ENCODE results near the gene ATP1B1. TPM values are rescaled to one million over a fixed set of nuclear protein-coding genes. Genes with fewer than 3 reads are reported as not detected.

The ATP1B1 gene
- total RNA-seq (1 to 10 TPM; 3.5 to 7.1 TPM), total RNA-seq (18.3 to 25.1 reads per million in 2 donors)

DNA sequence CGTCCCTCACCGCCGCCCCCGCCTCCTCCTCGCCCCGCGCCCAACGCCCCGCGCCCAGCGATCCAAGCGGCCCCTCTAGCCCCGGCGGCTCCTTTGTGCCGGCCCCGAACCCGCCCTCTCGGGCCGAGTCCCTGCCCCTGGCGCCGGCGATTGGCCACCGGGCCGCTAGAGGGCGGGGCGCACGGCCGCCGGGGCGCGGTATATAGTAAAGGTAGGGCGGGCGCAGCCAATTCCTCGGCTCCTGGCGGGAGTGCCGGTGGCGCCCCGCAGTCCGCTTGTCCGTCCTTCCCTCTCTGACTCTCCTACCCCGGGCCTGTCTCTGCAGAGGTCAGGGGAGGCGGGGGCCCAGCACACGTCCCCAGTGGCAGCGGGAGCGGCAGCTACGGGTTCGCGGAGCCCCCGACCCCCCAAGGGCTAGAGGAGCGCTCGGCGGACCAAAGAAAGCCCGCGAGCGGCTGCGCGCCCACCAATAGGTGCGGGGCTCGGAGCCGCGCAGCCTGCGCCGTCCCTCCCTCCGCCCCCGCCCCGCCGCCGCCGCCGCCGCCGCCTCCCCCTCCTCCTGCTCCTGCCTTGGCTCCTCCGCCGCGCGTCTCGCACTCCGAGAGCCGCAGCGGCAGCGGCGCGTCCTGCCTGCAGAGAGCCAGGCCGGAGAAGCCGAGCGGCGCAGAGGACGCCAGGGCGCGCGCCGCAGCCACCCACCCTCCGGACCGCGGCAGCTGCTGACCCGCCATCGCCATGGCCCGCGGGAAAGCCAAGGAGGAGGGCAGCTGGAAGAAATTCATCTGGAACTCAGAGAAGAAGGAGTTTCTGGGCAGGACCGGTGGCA is at the start of gene ATP1B1:
Gene ATP1B1 (plus strand): TSS at position 596 of the 826 bp plus-strand sequence. CDS start 140 bp downstream, at position 736.
- ATAC-seq (peak; percentile 94), DNase-seq (peak; percentile 77 to 81 (median 79))
- Mint-ChIP-seq H3K4me3 (peak within 1 kb of the TSS; percentile 95), H3K4me1 (peaks cover 30% of the 10 kb centered on the region), H3K36me3 (ENCODE audit: low read depth) (peaks cover 4% of the 10 kb centered on the region), H3K27ac (peak within 1 kb of the TSS; percentile 77), H3K27me3 (peaks cover 16% of the 10 kb centered on the region)
- H3K9me3 ChIP-seq (ENCODE audit: control insufficient read depth, low read length, poor library complexity, severe bottlenecking) = no peaks in the 10 kb centered on the region

DNA sequence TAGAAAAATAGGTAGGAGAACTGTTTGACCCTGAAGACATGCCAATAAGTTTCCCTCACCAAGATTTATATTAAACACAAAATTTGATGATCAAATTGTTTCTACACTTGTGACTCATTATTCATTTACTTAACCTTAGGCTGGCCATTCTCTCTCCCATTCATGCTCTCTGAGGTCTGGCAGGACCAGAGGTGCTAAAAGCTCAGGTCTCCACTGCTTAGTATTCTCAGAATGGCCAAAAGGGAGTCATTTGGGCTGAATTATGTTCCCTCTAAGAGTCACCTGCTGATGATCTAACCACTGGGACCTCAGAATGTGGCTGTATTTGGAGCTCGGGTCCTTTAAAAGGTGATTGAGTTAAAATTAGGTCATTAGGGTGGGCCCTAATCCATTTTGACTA is 47.1 kb upstream of the ATP1B1 start:
- Mint-ChIP-seq H3K36me3 (ENCODE audit: low read depth) (peaks cover 2% of the 10 kb centered on the region), H3K4me3 (no peak overlapping the region), H3K27ac (no peak overlapping the region), H3K27me3 (peaks cover 11% of the 10 kb centered on the region), H3K4me1 (peaks cover 4% of the 10 kb centered on the region)
- no peaks in the 10 kb centered on the region for H3K9me3 ChIP-seq (ENCODE audit: control insufficient read depth, low read length, poor library complexity, severe bottlenecking)
- no peak for DNase-seq
- ATAC-seq = no peak

DNA sequence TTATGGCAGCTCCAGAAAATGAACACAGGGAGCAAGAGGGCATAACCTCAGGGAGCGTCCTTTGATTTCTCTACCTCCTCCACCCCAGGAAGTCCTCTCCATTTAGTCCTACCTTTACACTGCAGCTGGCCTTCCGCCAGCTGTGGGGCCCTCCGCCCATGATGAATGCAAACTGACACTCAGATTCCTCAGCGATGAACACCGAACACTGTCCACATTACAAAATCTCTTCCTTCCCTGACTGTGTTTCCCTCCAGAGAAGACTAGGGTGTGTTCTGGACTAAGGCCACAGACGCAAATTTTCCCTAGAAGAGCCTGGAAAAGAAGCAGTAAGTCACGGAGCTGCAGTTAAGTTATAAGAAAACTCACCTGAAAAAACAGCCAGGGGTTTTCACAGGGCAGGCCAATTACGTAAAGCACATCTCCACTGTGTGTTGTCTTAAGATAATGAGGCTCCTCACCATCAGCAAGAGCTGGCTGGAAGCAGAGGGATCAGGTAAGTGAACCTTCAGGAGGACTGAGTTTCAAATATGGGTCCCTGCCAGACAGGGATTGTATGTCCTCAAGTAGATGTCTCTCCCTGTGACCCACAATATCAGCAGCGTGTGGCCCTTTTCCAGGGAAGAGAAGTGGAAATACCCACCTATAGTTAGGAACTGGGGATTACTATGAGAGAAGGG is 46.3 kb upstream of the ATP1B1 start:
- Mint-ChIP-seq H3K27me3 (peaks cover 11% of the 10 kb centered on the region), H3K36me3 (ENCODE audit: low read depth) (peaks cover 2% of the 10 kb centered on the region), H3K27ac (no peak overlapping the region), H3K4me3 (no peak overlapping the region), H3K4me1 (peaks cover 4% of the 10 kb centered on the region)
- H3K9me3 ChIP-seq (ENCODE audit: control insufficient read depth, low read length, poor library complexity, severe bottlenecking) = no peaks in the 10 kb centered on the region
- DNase-seq (no peak), ATAC-seq (no peak)

DNA sequence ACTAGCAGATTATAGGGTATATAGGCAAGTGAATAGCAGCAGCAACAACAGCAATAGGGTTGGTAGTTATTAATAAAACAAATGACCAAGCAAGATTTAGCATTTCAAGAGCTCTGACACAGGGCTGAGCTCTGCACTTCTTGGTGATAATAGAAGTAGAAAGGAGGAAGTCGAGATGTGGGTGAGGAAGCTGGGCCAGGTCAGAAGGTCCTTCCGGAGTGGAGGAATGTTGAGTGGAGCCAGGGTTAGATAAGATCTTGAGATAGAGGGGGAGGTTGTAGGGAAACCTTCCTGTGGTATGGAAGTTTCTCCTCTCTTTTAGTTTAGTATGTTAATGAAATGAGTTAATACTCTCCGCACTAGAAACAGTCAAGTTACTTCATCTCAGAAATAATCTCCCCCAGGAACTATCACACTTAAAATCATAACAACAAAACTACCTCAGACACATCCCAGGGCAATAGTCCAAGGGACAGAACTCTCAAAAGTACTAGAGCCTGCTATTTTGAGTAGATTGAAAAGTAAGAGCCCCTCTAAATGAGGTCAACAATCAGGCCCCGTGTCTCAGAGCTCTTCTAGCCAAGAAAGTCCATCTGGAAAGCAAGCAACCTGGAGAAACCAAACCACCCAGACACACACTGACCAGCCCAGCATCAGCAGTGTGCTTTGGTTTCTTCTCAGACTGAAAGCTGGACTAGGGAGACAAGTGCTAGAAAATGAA is 45.4 kb upstream of the ATP1B1 start:
- no peak for ATAC-seq
- Mint-ChIP-seq H3K27me3 (peaks cover 5% of the 10 kb centered on the region), H3K4me3 (no peak overlapping the region), H3K36me3 (ENCODE audit: low read depth) (peaks cover 2% of the 10 kb centered on the region), H3K4me1 (peaks cover 4% of the 10 kb centered on the region), H3K27ac (no peak overlapping the region)
- DNase-seq = no peak
- H3K9me3 ChIP-seq (ENCODE audit: control insufficient read depth, low read length, poor library complexity, severe bottlenecking) = no peaks in the 10 kb centered on the region

DNA sequence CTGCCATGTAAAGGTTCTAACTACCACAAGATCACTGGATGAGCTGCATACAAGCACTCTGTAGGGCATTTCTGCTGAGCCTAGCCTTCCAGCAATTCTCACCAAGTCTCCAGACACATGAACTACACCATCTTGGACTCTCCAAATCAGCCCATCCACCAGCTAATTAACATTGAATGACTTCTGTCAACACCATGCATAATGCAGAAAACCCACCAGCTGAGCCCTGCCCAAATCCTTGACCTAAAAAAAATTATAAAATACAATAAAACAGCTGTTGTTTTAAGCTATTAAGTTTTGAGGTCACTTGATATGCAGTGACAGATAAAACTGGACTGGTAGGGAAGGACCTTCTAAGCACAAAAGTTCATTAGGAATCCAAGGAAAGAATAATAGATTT is 44.3 kb upstream of the ATP1B1 start:
- Mint-ChIP-seq H3K4me1 (peaks cover 4% of the 10 kb centered on the region), H3K36me3 (ENCODE audit: low read depth) (peaks cover 2% of the 10 kb centered on the region), H3K27ac (no peak overlapping the region), H3K27me3 (peaks cover 5% of the 10 kb centered on the region), H3K4me3 (no peak overlapping the region)
- H3K9me3 ChIP-seq (ENCODE audit: control insufficient read depth, low read length, poor library complexity, severe bottlenecking) = no peaks in the 10 kb centered on the region
- DNase-seq (no peak), ATAC-seq (no peak)

DNA sequence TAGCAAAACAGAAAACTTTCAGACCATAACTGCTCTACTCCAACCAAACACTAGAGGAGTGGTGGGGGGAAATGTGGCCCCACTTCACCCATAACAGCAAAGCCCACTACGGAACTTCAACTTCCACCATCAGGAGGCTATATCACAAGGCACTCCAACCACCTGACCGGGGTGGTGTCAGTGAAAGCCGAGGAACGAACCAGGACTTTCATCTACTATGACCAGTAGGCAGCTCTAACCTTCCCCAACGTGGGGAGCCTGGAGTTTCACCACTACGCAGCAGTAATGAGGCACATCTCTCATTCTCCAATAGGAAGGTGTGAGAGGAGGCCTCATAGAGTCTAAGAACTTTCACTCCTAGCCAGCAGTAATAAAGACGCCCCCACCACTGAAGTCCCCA is 42.4 kb upstream of the ATP1B1 start:
- no peaks in the 10 kb centered on the region for H3K9me3 ChIP-seq (ENCODE audit: control insufficient read depth, low read length, poor library complexity, severe bottlenecking)
- Mint-ChIP-seq H3K4me1 (peaks cover 4% of the 10 kb centered on the region), H3K27ac (peak overlapping the region; percentile 1), H3K27me3 (no peaks in the 10 kb centered on the region), H3K4me3 (no peak overlapping the region), H3K36me3 (ENCODE audit: low read depth) (peaks cover 4% of the 10 kb centered on the region)
- ATAC-seq (no peak), DNase-seq (no peak)

DNA sequence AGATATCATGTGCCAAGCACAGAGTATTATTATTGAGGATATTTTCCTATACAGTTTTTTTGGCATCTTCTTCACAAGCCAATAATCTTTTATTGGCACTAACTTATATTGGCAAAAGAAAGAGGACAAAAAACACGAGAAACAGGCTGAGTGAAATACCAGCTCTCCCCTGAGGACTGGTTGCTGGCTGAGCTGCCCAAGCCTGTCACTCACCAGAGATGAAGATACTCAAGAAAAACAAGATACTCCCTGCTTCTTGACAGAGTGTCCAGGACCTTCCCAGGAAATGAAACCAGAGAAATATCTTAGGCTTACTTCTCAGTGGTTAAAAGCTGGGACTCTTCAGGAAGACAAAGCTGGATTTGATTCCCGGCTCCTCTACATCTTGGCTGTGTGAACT is 35.9 kb upstream of the ATP1B1 start:
- DNase-seq (no peak), ATAC-seq (no peak)
- H3K27me3 Mint-ChIP-seq = peaks cover 5% of the 10 kb centered on the region
- peaks cover 2% of the 10 kb centered on the region for H3K36me3 Mint-ChIP-seq (ENCODE audit: low read depth)
- no peaks in the 10 kb centered on the region for H3K9me3 ChIP-seq (ENCODE audit: control insufficient read depth, low read length, poor library complexity, severe bottlenecking)
- H3K4me3 Mint-ChIP-seq = no peak overlapping the region
- H3K4me1 Mint-ChIP-seq = no peaks in the 10 kb centered on the region
- no peak overlapping the region for H3K27ac Mint-ChIP-seq

DNA sequence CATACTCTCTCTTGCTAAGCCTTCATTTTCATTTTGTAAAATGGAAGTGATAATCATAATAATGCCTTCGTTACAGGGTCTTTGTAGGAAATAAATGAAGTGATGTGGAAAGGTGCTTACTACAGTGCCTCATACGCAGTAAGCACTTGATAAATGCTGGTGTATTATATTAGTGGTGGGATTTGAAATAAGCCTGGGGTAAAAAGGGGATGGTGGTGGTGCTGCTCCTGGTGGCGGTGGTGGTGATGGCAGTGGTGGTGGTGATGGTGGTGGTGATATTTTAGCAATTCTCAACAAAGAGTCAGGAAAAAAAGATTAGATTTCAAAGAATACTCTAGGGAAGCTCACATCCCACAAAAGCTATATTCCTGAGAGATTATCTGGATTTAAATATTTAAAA is 35.5 kb upstream of the ATP1B1 start:
- Mint-ChIP-seq H3K36me3 (ENCODE audit: low read depth) (peaks cover 2% of the 10 kb centered on the region), H3K4me1 (no peaks in the 10 kb centered on the region), H3K27me3 (peaks cover 5% of the 10 kb centered on the region), H3K27ac (no peak overlapping the region), H3K4me3 (no peak overlapping the region)
- no peak for ATAC-seq
- no peaks in the 10 kb centered on the region for H3K9me3 ChIP-seq (ENCODE audit: control insufficient read depth, low read length, poor library complexity, severe bottlenecking)
- DNase-seq = no peak

DNA sequence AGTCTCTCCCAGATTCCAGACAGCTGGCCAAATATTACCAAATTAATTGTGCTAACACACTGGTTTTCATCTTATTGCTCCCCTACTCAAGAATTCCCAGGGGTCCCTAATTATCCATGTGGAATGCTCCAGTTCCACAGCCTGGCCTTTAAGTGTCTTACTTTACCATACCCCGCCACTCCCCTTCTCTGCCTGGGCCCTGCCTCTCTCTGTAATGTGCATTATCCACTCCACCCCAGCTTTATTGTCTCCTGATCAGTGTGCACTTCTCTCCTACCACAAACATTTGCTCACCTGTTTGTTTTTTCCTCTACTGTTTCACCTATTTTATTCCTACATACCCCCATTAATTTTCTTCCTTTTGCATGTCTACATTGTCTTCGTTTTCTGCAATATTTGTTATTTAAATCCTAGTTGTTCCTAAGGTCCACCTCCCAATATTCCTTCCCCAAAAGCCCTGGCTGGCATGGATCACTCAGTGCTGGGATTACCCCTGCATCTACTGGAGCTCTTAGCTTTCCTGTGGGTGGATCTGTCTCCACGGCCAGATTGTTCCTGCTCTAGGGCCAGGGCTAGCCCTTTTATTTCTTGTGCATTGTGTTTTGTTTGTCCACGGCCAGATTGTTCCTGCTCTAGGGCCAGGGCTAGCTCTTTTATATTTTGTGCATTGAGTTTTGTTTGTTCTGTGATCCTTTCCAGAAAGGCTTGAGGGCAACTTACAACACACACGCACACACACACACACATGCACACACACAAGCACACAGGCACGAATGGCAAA is 33.4 kb upstream of the ATP1B1 start:
- peaks cover 2% of the 10 kb centered on the region for H3K36me3 Mint-ChIP-seq (ENCODE audit: low read depth)
- ATAC-seq = no peak
- no peak overlapping the region for H3K27ac Mint-ChIP-seq
- H3K27me3 Mint-ChIP-seq = peaks cover 5% of the 10 kb centered on the region
- no peak overlapping the region for H3K4me3 Mint-ChIP-seq
- DNase-seq = no peak
- H3K4me1 Mint-ChIP-seq = no peaks in the 10 kb centered on the region
- no peaks in the 10 kb centered on the region for H3K9me3 ChIP-seq (ENCODE audit: control insufficient read depth, low read length, poor library complexity, severe bottlenecking)

DNA sequence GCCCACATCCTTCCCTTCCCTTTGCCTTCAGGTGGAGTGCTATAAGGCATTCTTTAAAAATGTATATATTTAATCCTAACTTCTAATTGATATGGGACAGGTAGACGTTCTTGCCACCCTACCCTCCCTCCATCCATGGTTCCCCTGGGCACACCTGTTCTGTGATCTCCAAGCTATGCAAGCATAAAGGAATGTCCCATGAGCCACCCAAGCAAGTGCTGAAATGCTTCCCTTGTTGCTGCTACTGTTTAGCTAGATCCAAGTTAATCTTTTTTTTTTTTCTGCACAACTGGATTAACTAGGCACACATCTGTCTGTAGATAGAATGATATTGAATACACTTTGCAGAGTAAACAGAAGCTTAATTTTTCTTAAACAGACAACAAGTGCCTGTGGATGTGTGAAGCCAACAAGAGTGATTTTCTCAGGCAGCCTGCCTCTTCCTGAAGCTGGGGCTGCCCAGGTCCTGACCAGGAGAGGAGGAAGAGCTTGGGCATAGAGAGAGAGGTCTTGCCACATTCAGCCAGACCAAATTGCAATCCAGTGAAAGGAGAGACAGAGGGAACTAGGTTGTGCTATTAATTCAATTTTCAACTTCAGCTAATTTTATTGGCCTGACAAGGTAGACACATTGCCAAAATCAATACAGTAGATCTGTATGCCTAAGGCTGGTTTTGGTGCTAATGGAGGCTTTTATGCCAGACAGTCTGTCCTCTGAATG is 28.2 kb upstream of the ATP1B1 start:
- Mint-ChIP-seq H3K4me3 (no peak overlapping the region), H3K36me3 (ENCODE audit: low read depth) (no peaks in the 10 kb centered on the region), H3K27ac (no peak overlapping the region), H3K27me3 (peaks cover 5% of the 10 kb centered on the region), H3K4me1 (no peaks in the 10 kb centered on the region)
- no peaks in the 10 kb centered on the region for H3K9me3 ChIP-seq (ENCODE audit: control insufficient read depth, low read length, poor library complexity, severe bottlenecking)
- ATAC-seq (no peak), DNase-seq (no peak)

DNA sequence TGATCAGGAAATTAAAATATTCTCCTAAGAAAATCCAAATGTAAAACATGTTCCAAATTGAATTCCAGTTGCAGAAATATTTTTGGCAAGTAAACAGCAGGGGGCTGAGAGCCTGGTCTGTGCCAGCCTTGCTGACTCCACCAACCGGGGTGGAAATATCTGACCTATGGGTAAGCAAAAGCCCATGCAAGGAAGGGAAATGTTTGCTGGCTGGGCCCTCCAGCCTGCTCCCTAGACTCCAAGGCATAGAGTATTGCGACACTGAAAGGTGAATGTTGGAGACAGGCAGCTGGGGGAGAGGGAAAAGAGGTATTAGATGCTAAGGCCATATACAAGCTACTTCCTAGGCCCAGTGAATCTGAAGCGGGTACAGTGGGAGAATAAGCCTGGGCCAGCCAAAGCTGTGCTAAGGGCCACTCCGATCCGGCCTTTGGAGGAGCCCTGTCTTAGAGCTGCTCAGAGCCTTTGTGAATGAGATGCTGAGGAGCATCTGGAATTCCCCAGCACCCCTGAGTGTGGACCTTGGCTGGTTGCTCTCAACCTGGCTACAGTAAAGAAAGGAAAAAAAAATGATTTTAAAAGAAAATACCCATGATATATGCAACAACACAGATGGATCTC is 24.9 kb upstream of the ATP1B1 start:
- H3K4me3 Mint-ChIP-seq = no peak overlapping the region
- H3K27me3 Mint-ChIP-seq = no peaks in the 10 kb centered on the region
- H3K27ac Mint-ChIP-seq = no peak overlapping the region
- ATAC-seq = no peak
- H3K36me3 Mint-ChIP-seq (ENCODE audit: low read depth) = no peaks in the 10 kb centered on the region
- peaks cover 8% of the 10 kb centered on the region for H3K4me1 Mint-ChIP-seq
- DNase-seq = no peak
- no peaks in the 10 kb centered on the region for H3K9me3 ChIP-seq (ENCODE audit: control insufficient read depth, low read length, poor library complexity, severe bottlenecking)

DNA sequence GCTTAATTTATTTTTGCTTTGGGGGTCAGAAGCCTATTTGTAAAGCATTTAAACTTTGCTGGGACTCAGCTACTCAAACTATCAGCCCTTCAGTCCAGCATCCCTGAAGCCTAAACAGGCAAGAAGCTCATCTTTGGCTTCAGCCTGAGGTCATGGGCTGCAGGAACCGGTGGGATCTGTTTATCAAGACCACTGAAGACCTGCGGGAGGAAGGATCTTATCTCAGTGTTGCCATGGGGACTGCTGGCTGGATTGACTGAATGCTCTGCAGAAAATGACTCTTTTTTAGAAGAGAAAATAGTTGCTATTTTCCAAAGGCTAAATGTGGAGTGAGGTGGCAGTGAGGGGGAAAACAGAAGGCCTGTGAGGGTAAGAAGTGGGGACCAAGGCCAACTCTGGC is 20.6 kb upstream of the ATP1B1 start:
- Mint-ChIP-seq H3K27ac (peak overlapping the region; percentile 89), H3K27me3 (peaks cover 6% of the 10 kb centered on the region), H3K4me3 (no peak overlapping the region), H3K36me3 (ENCODE audit: low read depth) (no peaks in the 10 kb centered on the region), H3K4me1 (peaks cover 30% of the 10 kb centered on the region)
- ATAC-seq = no peak
- H3K9me3 ChIP-seq (ENCODE audit: control insufficient read depth, low read length, poor library complexity, severe bottlenecking) = no peaks in the 10 kb centered on the region
- no peak for DNase-seq

All from T-helper 17 cell (primary cell).